ENCODE results near the gene ARL14EPL. TPM values are rescaled to one million over a fixed set of nuclear protein-coding genes. Genes with fewer than 3 reads are reported as not detected.
A peak's percentile ranks its signal among the peaks of the same experiment; 100 is the strongest.
"Not testable (repeated sequence)": the region's sequence is repeated elsewhere in the genome, so short reads cannot be mapped to it uniquely, and the experiment has no call there.

ARL14EPL gene
- total RNA-seq, 2 donors from 2014 or later: not detected

GRCh38 chr5:116068028-116068632 lies 35.9 kb downstream of the ARL14EPL start:
- DNase-seq (peak; percentile 27 to 39), ATAC-seq (replicated peaks in 1 of 2) (no peak)
- no peaks in the 10 kb centered on the region for H3K36me3 Mint-ChIP-seq (ENCODE audit: insufficient read depth in 2 of 2)
- H3K4me1 Mint-ChIP-seq (ENCODE audit: low read depth): no peaks in the 10 kb centered on the region
- no peak overlapping the region for H3K4me3 Mint-ChIP-seq
- H3K9me3 Mint-ChIP-seq: no peaks in the 10 kb centered on the region
- H3K27ac Mint-ChIP-seq: no peak overlapping the region
- H3K27me3 Mint-ChIP-seq (ENCODE audit: low read depth): peaks cover 32% of the 10 kb centered on the region

- peaks cover 1 to 2% of the 10 kb centered on the region in 2 donors for H3K9me3 Mint-ChIP-seq
Observed at GRCh38 chr5:116071211-116071610, 38.9 kb downstream of the ARL14EPL start.

GRCh38 chr5:116075191-116075831 lies 43.0 kb downstream of the ARL14EPL start:
- peaks cover 20% of the 10 kb centered on the region for H3K27me3 Mint-ChIP-seq (ENCODE audit: low read depth)
- peaks cover 2% of the 10 kb centered on the region in 2 donors for H3K9me3 Mint-ChIP-seq
- ATAC-seq (replicated peaks in 1 of 2): peak; percentile 25 to 42
- peaks cover 0 to 1% of the 10 kb centered on the region in 2 donors for H3K36me3 Mint-ChIP-seq (ENCODE audit: insufficient read depth in 2 of 2)
- peaks cover 25% of the 10 kb centered on the region for H3K4me1 Mint-ChIP-seq (ENCODE audit: low read depth)
- DNase-seq: no peak
- H3K27ac Mint-ChIP-seq: no peak overlapping the region
- H3K4me3 Mint-ChIP-seq: peak overlapping the region; percentile 28 to 45

More at GRCh38 chr5:116071211-116071610, 38.9 kb downstream of the ARL14EPL start:
- H3K27me3 Mint-ChIP-seq (ENCODE audit: low read depth): peaks cover 31% of the 10 kb centered on the region
- peaks cover 0 to under 1% of the 10 kb centered on the region in 2 donors for H3K36me3 Mint-ChIP-seq (ENCODE audit: insufficient read depth in 2 of 2)
- peaks cover 13% of the 10 kb centered on the region for H3K4me1 Mint-ChIP-seq (ENCODE audit: low read depth)
- no peak overlapping the region for H3K27ac Mint-ChIP-seq
- no peak for DNase-seq
- ATAC-seq (replicated peaks in 1 of 2): no peak
- H3K4me3 Mint-ChIP-seq: no peak overlapping the region

- DNase-seq (peak in 1 of 2 donors; percentile 11), ATAC-seq (replicated peaks in 1 of 2) (peak; percentile 88 to 93)
- H3K27ac Mint-ChIP-seq: peak overlapping the region; percentile 17
- peaks cover 25% of the 10 kb centered on the region for H3K4me1 Mint-ChIP-seq (ENCODE audit: low read depth)
- peaks cover 2% of the 10 kb centered on the region in 2 donors for H3K9me3 Mint-ChIP-seq
- peaks cover 20% of the 10 kb centered on the region for H3K27me3 Mint-ChIP-seq (ENCODE audit: low read depth)
- peaks cover 0 to 1% of the 10 kb centered on the region in 2 donors for H3K36me3 Mint-ChIP-seq (ENCODE audit: insufficient read depth in 2 of 2)
- peak overlapping the region in 1 of 2 donors; percentile 62 for H3K4me3 Mint-ChIP-seq
Observed at GRCh38 chr5:116076496-116076895, 44.2 kb downstream of the ARL14EPL start.

GRCh38 chr5:116078199-116078598 lies 45.9 kb downstream of the ARL14EPL start:
- ATAC-seq (replicated peaks in 1 of 2) (no peak), DNase-seq (no peak)
- Mint-ChIP-seq H3K9me3 (peaks cover 2% of the 10 kb centered on the region in 2 donors), H3K27ac (no peak overlapping the region), H3K36me3 (ENCODE audit: insufficient read depth in 2 of 2) (peaks cover 0 to 1% of the 10 kb centered on the region in 2 donors), H3K27me3 (ENCODE audit: low read depth) (peaks cover 10% of the 10 kb centered on the region), H3K4me1 (ENCODE audit: low read depth) (peaks cover 32% of the 10 kb centered on the region), H3K4me3 (no peak overlapping the region)

- peak overlapping the region; percentile 88 for H3K27ac Mint-ChIP-seq
- peaks cover 4 to 6% of the 10 kb centered on the region in 2 donors for H3K36me3 Mint-ChIP-seq (ENCODE audit: insufficient read depth in 2 of 2)
- DNase-seq (peak; percentile 41 to 42), ATAC-seq (replicated peaks in 1 of 2) (peak; percentile 41 to 45)
- H3K27me3 Mint-ChIP-seq (ENCODE audit: low read depth): no peaks in the 10 kb centered on the region
- H3K9me3 Mint-ChIP-seq: no peaks in the 10 kb centered on the region
- H3K4me3 Mint-ChIP-seq: peak overlapping the region; percentile 78 to 96
- peaks cover 48% of the 10 kb centered on the region for H3K4me1 Mint-ChIP-seq (ENCODE audit: low read depth)
Observed at GRCh38 chr5:116084287-116084691, 52.0 kb downstream of the ARL14EPL start.

GRCh38 chr5:116084871-116085715 lies 52.8 kb downstream of the ARL14EPL start, which contains the start of gene COMMD10:
COMMD10 (plus strand) TSS chr5:116085025.
- Mint-ChIP-seq H3K9me3 (no peaks in the 10 kb centered on the region), H3K27me3 (ENCODE audit: low read depth) (no peaks in the 10 kb centered on the region), H3K4me1 (ENCODE audit: low read depth) (peaks cover 53% of the 10 kb centered on the region), H3K4me3 (peak within 1 kb of the TSS; percentile 78 to 96), H3K36me3 (ENCODE audit: insufficient read depth in 2 of 2) (peaks cover 4 to 6% of the 10 kb centered on the region in 2 donors), H3K27ac (peak within 1 kb of the TSS; percentile 97)
- DNase-seq: peak; percentile 80 to 84
- ATAC-seq (replicated peaks in 1 of 2): peak; percentile 91 to 95

- not testable (repeated sequence) for H3K27me3 Mint-ChIP-seq (ENCODE audit: low read depth); H3K27ac Mint-ChIP-seq; ATAC-seq (replicated peaks in 1 of 2); H3K36me3 Mint-ChIP-seq (ENCODE audit: insufficient read depth in 2 of 2); DNase-seq; H3K9me3 Mint-ChIP-seq
- H3K4me3 Mint-ChIP-seq: peak overlapping the region; percentile 78 to 96
- peaks cover 53% of the 10 kb centered on the region for H3K4me1 Mint-ChIP-seq (ENCODE audit: low read depth)
Observed at GRCh38 chr5:116086309-116086708, 54.0 kb downstream of the ARL14EPL start.

- Mint-ChIP-seq H3K9me3 (no peaks in the 10 kb centered on the region), H3K36me3 (ENCODE audit: insufficient read depth in 2 of 2) (peaks cover 5 to 16% of the 10 kb centered on the region in 2 donors), H3K4me1 (ENCODE audit: low read depth) (peaks cover 46% of the 10 kb centered on the region), H3K4me3 (no peak overlapping the region), H3K27ac (no peak overlapping the region), H3K27me3 (ENCODE audit: low read depth) (no peaks in the 10 kb centered on the region)
- ATAC-seq (replicated peaks in 1 of 2): no peak
- DNase-seq: no peak
Observed at GRCh38 chr5:116088062-116088461, 55.8 kb downstream of the ARL14EPL start.

- ATAC-seq (replicated peaks in 1 of 2) (no peak), DNase-seq (no peak)
- no peak overlapping the region for H3K4me3 Mint-ChIP-seq
- peaks cover 3 to 30% of the 10 kb centered on the region in 2 donors for H3K36me3 Mint-ChIP-seq (ENCODE audit: insufficient read depth in 2 of 2)
- no peak overlapping the region for H3K27ac Mint-ChIP-seq
- H3K27me3 Mint-ChIP-seq (ENCODE audit: low read depth): no peaks in the 10 kb centered on the region
- peaks cover 36% of the 10 kb centered on the region for H3K4me1 Mint-ChIP-seq (ENCODE audit: low read depth)
- no peaks in the 10 kb centered on the region for H3K9me3 Mint-ChIP-seq
Observed at GRCh38 chr5:116090302-116090701, 58.0 kb downstream of the ARL14EPL start.

GRCh38 chr5:116091416-116091815 lies 59.1 kb downstream of the ARL14EPL start:
- no peak for DNase-seq
- no peaks in the 10 kb centered on the region for H3K27me3 Mint-ChIP-seq (ENCODE audit: low read depth)
- H3K36me3 Mint-ChIP-seq (ENCODE audit: insufficient read depth in 2 of 2): peaks cover 3 to 34% of the 10 kb centered on the region in 2 donors
- no peak overlapping the region for H3K27ac Mint-ChIP-seq
- H3K4me3 Mint-ChIP-seq: no peak overlapping the region
- no peak for ATAC-seq (replicated peaks in 1 of 2)
- H3K4me1 Mint-ChIP-seq (ENCODE audit: low read depth): peaks cover 26% of the 10 kb centered on the region
- H3K9me3 Mint-ChIP-seq: no peaks in the 10 kb centered on the region

- DNase-seq (no peak), ATAC-seq (replicated peaks in 1 of 2) (no peak)
- peaks cover 0 to 3% of the 10 kb centered on the region in 2 donors for H3K9me3 Mint-ChIP-seq
- H3K27me3 Mint-ChIP-seq (ENCODE audit: low read depth): no peaks in the 10 kb centered on the region
- no peaks in the 10 kb centered on the region for H3K4me1 Mint-ChIP-seq (ENCODE audit: low read depth)
- H3K4me3 Mint-ChIP-seq: no peak overlapping the region
- H3K27ac Mint-ChIP-seq: no peak overlapping the region
- H3K36me3 Mint-ChIP-seq (ENCODE audit: insufficient read depth in 2 of 2): peaks cover 3 to 38% of the 10 kb centered on the region in 2 donors
Observed at GRCh38 chr5:116097301-116097700, 65.0 kb downstream of the ARL14EPL start.

GRCh38 chr5:116098998-116099397 lies 66.7 kb downstream of the ARL14EPL start:
- Mint-ChIP-seq H3K36me3 (ENCODE audit: insufficient read depth in 2 of 2) (peaks cover 4 to 33% of the 10 kb centered on the region in 2 donors), H3K4me3 (no peak overlapping the region), H3K9me3 (peaks cover 2 to 3% of the 10 kb centered on the region in 2 donors), H3K27me3 (ENCODE audit: low read depth) (no peaks in the 10 kb centered on the region), H3K4me1 (ENCODE audit: low read depth) (no peaks in the 10 kb centered on the region), H3K27ac (no peak overlapping the region)
- ATAC-seq (replicated peaks in 1 of 2) (no peak), DNase-seq (no peak)
